Measurements from ENCODE around the gene LGR4.
"Not testable (repeated sequence)": the region's sequence is repeated elsewhere in the genome, so short reads cannot be mapped to it uniquely, and the experiment has no call there.

LGR4 gene

GRCh38 chr11:27464909-27465308, 7.7 kb downstream of the LGR4 start:
- no peak for DNase-seq (ENCODE audit: low read depth)
- no peak overlapping the region for H3K4me3 ChIP-seq (ENCODE audit: low read depth, low read length)

GRCh38 chr11:27464289-27464696, 8.3 kb downstream of the LGR4 start:
- no peak overlapping the region for H3K4me3 ChIP-seq (ENCODE audit: low read depth, low read length)

GRCh38 chr11:27462543-27462942, 10.0 kb downstream of the LGR4 start:
- no peak for DNase-seq (ENCODE audit: low read depth)
- H3K4me3 ChIP-seq (ENCODE audit: low read depth, low read length), result no peak overlapping the region

More at GRCh38 chr11:27464289-27464696, 8.3 kb downstream of the LGR4 start:
- no peak for DNase-seq (ENCODE audit: low read depth)

- no peak for DNase-seq (ENCODE audit: low read depth)
- H3K4me3 ChIP-seq (ENCODE audit: low read depth, low read length), result no peak overlapping the region
These were observed 12.2 kb downstream of the LGR4 start for GRCh38 chr11:27460158-27460978.

- no peak for DNase-seq (ENCODE audit: low read depth)
These were observed 13.4 kb downstream of the LGR4 start for GRCh38 chr11:27459191-27459590.

GRCh38 chr11:27458182-27458581, 14.4 kb downstream of the LGR4 start:
- DNase-seq (ENCODE audit: low read depth), result no peak

More at GRCh38 chr11:27459191-27459590, 13.4 kb downstream of the LGR4 start:
- H3K4me3 ChIP-seq (ENCODE audit: low read depth, low read length), result no peak overlapping the region

GRCh38 chr11:27456795-27457329, 15.7 kb downstream of the LGR4 start:
- no peak for DNase-seq (ENCODE audit: low read depth)

More at GRCh38 chr11:27458182-27458581, 14.4 kb downstream of the LGR4 start:
- H3K4me3 ChIP-seq (ENCODE audit: low read depth, low read length), result no peak overlapping the region

GRCh38 chr11:27456140-27456794, 16.3 kb downstream of the LGR4 start:
- DNase-seq (ENCODE audit: low read depth), result no peak

More at GRCh38 chr11:27456795-27457329, 15.7 kb downstream of the LGR4 start:
- H3K4me3 ChIP-seq (ENCODE audit: low read depth, low read length), result no peak overlapping the region

GRCh38 chr11:27455667-27456066, 16.9 kb downstream of the LGR4 start:
- no peak for DNase-seq (ENCODE audit: low read depth)
- H3K4me3 ChIP-seq (ENCODE audit: low read depth, low read length), result no peak overlapping the region

More at GRCh38 chr11:27456140-27456794, 16.3 kb downstream of the LGR4 start:
- no peak overlapping the region for H3K4me3 ChIP-seq (ENCODE audit: low read depth, low read length)

GRCh38 chr11:27453701-27454100, 18.9 kb downstream of the LGR4 start:
- H3K4me3 ChIP-seq (ENCODE audit: low read depth, low read length), result no peak overlapping the region
- no peak for DNase-seq (ENCODE audit: low read depth)

GRCh38 chr11:27452147-27452546, 20.4 kb downstream of the LGR4 start:
- H3K4me3 ChIP-seq (ENCODE audit: low read depth, low read length), result no peak overlapping the region
- DNase-seq (ENCODE audit: low read depth), result no peak

- no peak overlapping the region for H3K4me3 ChIP-seq (ENCODE audit: low read depth, low read length)
- no peak for DNase-seq (ENCODE audit: low read depth)
These were observed 21.2 kb downstream of the LGR4 start for GRCh38 chr11:27451244-27451965.

- not testable (repeated sequence) for DNase-seq (ENCODE audit: low read depth); H3K4me3 ChIP-seq (ENCODE audit: low read depth, low read length)
These were observed 24.4 kb downstream of the LGR4 start for GRCh38 chr11:27448184-27448540.

- DNase-seq (ENCODE audit: low read depth), result no peak
- H3K4me3 ChIP-seq (ENCODE audit: low read depth, low read length), result no peak overlapping the region
These were observed 25.1 kb downstream of the LGR4 start for GRCh38 chr11:27447288-27448183.

- no peak for DNase-seq (ENCODE audit: low read depth)
- H3K4me3 ChIP-seq (ENCODE audit: low read depth, low read length), result no peak overlapping the region
These were observed 27.0 kb downstream of the LGR4 start for GRCh38 chr11:27445625-27446024.

GRCh38 chr11:27444801-27445215, 27.8 kb downstream of the LGR4 start:
- no peak for DNase-seq (ENCODE audit: low read depth)

GRCh38 chr11:27443746-27444507, 28.7 kb downstream of the LGR4 start:
- DNase-seq (ENCODE audit: low read depth), result no peak
- H3K4me3 ChIP-seq (ENCODE audit: low read depth, low read length), result no peak overlapping the region

More at GRCh38 chr11:27444801-27445215, 27.8 kb downstream of the LGR4 start:
- no peak overlapping the region for H3K4me3 ChIP-seq (ENCODE audit: low read depth, low read length)

GRCh38 chr11:27443227-27443626, 29.4 kb downstream of the LGR4 start:
- H3K4me3 ChIP-seq (ENCODE audit: low read depth, low read length), result no peak overlapping the region
- no peak for DNase-seq (ENCODE audit: low read depth)

All from skeletal muscle cell (primary cell).